IPS-18c (cell line): ENCODE data around the gene TMPRSS12.
"Not testable (repeated sequence)": the region's sequence is repeated elsewhere in the genome, so short reads cannot be mapped to it uniquely, and the experiment has no call there.

Source experiments
- H3K4me3 ChIP-seq: 2 replicates; pipeline ENCODE4 v1.7.0; 2013; ENCODE audit warnings: low read depth, mild to moderate bottlenecking, low read length, moderate library complexity; ENCODE audit not compliant: insufficient read depth
- H3K9me3 ChIP-seq: one replicate; pipeline ENCODE4 v1.6.1; 2013; ENCODE audit warnings: mild to moderate bottlenecking, low read length, moderate library complexity; ENCODE audit not compliant: control insufficient read depth, insufficient read depth

TMPRSS12 gene

GRCh38 chr12:50845021-50845647, 2.4 kb downstream of the TMPRSS12 start:
- Histone ChIP-seq H3K9me3 (no peaks in the 10 kb centered on the region), H3K4me3 (no peak overlapping the region)

GRCh38 chr12:50848963-50849362, 6.2 kb downstream of the TMPRSS12 start:
- Histone ChIP-seq H3K9me3 (no peaks in the 10 kb centered on the region), H3K4me3 (no peak overlapping the region)

- not testable (repeated sequence) for H3K9me3 ChIP-seq, H3K4me3 ChIP-seq
These were observed 12.5 kb downstream of the TMPRSS12 start for GRCh38 chr12:50855218-50855617.

- H3K9me3 ChIP-seq, H3K4me3 ChIP-seq: not testable (repeated sequence)
These were observed 13.0 kb downstream of the TMPRSS12 start for GRCh38 chr12:50855679-50856078.

- H3K9me3 ChIP-seq = peaks cover under 1% of the 10 kb centered on the region
- H3K4me3 ChIP-seq = no peak overlapping the region
These were observed 17.0 kb downstream of the TMPRSS12 start for GRCh38 chr12:50859621-50860310.

- H3K4me3 ChIP-seq = no peak overlapping the region
- peaks cover 5% of the 10 kb centered on the region for H3K9me3 ChIP-seq
These were observed 19.6 kb downstream of the TMPRSS12 start for GRCh38 chr12:50862316-50862715.

- Histone ChIP-seq H3K9me3 (peaks cover 5% of the 10 kb centered on the region), H3K4me3 (no peak overlapping the region)
These were observed 22.5 kb downstream of the TMPRSS12 start for GRCh38 chr12:50865266-50865665.

GRCh38 chr12:50868881-50869280, 26.2 kb downstream of the TMPRSS12 start:
- H3K4me3 ChIP-seq = not testable (repeated sequence)

GRCh38 chr12:50882563-50882962, 39.8 kb downstream of the TMPRSS12 start:
- no peak overlapping the region for H3K4me3 ChIP-seq

More at GRCh38 chr12:50868881-50869280, 26.2 kb downstream of the TMPRSS12 start:
- not testable (repeated sequence) for H3K9me3 ChIP-seq

GRCh38 chr12:50887191-50887590, 44.5 kb downstream of the TMPRSS12 start:
- H3K4me3 ChIP-seq = no peak overlapping the region
- peaks cover 2% of the 10 kb centered on the region for H3K9me3 ChIP-seq

More at GRCh38 chr12:50882563-50882962, 39.8 kb downstream of the TMPRSS12 start:
- H3K9me3 ChIP-seq = peaks cover 2% of the 10 kb centered on the region

- Histone ChIP-seq H3K9me3 (no peaks in the 10 kb centered on the region), H3K4me3 (no peak overlapping the region)
These were observed 45.9 kb downstream of the TMPRSS12 start for GRCh38 chr12:50888666-50889065.

- Histone ChIP-seq H3K4me3 (no peak overlapping the region), H3K9me3 (no peaks in the 10 kb centered on the region)
These were observed 51.5 kb downstream of the TMPRSS12 start for GRCh38 chr12:50894241-50894640.

- Histone ChIP-seq H3K9me3 (no peaks in the 10 kb centered on the region), H3K4me3 (no peak overlapping the region)
These were observed 59.0 kb downstream of the TMPRSS12 start for GRCh38 chr12:50901685-50902113.

GRCh38 chr12:50908479-50908878, 65.8 kb downstream of the TMPRSS12 start:
- not testable (repeated sequence) for H3K4me3 ChIP-seq
- H3K9me3 ChIP-seq = peaks cover 12% of the 10 kb centered on the region

GRCh38 chr12:50912361-50912760, 69.6 kb downstream of the TMPRSS12 start:
- peaks cover 18% of the 10 kb centered on the region for H3K9me3 ChIP-seq
- not testable (repeated sequence) for H3K4me3 ChIP-seq

GRCh38 chr12:50913224-50913623, 70.5 kb downstream of the TMPRSS12 start:
- H3K4me3 ChIP-seq = no peak overlapping the region
- H3K9me3 ChIP-seq = peaks cover 18% of the 10 kb centered on the region

- peaks cover 18% of the 10 kb centered on the region for H3K9me3 ChIP-seq
These were observed 72.3 kb downstream of the TMPRSS12 start for GRCh38 chr12:50914872-50915484.

GRCh38 chr12:50916292-50916691, 73.6 kb downstream of the TMPRSS12 start:
- Histone ChIP-seq H3K9me3 (peaks cover 18% of the 10 kb centered on the region), H3K4me3 (no peak overlapping the region)

More at GRCh38 chr12:50914872-50915484, 72.3 kb downstream of the TMPRSS12 start:
- no peak overlapping the region for H3K4me3 ChIP-seq
